NCI-H128 (cell line): ENCODE measurements around the gene WDR5.
"Not testable (repeated sequence)": the region's sequence is repeated elsewhere in the genome, so short reads cannot be mapped to it uniquely, and the experiment has no call there.

ENCODE experiments used
- DNase-seq: peaks from one replicate; lab custom pipeline; 2025; ENCODE audit not compliant: unreplicated experiment; lab: John Stamatoyannopoulos, UW

Gene WDR5

DNA sequence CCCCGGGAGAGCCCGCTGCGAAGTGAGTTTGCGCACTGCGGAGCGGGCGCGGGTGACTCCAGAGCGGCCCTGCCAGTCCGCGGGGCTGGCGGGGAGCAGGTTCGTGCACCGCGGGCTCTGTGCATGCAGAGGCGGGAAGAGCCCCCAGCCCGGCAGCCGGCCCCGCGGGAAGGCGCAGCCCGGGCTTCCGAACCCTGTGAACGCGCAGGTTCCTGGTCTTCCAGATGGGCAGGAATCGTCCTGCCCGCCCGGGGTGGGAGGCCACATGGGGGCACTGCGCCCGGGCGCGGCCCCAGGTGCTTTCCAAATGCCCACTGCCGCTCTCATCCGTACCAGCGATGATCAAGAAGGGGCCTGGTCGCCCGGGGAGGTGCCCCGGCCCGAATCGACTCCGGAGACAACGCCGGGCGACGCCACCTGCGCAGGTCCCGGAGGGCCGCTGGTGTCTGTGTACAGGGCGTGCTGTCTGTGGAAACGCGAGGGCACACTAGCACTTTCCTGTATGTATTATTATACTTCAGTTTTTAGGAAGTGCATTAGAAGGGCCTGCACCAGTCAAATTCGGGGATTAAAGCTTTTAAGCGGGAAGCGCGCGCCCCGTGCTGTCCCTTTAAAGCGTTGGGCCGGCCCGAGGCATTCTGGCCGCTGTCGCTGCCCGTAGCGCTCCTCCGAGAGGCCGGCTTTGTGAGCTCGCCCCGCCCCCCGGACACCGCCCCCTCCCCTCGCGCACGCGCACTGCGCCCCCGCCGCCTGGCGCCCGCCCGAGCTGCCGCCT is at the start of gene WDR5:
WDR5 (plus strand) TSS at position 740 of the 775 bp plus-strand sequence. CDS start 3,796 bp downstream, outside the sequence.
- DNase-seq, result peak; percentile 84

DNA sequence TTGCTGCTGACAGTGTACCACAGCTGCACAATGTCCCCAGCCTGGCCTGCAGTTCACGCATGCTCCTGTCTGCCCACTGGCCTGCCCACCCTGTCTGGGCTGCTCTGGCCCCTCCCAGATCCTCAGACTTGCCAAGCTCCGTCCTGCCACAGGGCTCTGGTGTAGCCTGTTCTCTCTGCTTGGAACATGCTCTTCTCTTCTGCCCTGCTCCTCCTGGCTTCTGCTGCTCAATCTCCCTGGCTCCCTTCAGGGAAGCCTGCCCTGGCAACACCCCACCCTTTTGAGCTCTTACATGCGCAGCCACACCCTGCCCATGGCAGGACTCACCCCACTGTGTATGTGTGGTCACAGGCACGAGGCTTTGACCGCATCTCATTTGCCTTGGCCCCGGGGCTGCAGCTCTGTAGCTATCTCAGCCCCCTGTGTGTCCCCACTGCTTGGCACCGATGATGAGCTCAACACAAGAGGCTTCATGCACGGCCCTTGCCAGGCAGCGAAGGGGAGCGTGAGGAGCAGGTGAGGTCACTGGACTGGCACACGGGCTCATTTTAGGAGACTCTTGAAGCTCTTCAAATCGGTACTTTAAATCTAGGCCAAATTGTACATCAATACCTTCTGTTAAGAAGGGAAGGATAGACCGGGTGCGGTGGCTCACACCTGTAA is 47.7 kb upstream of the WDR5 start:
- DNase-seq, result no peak

DNA sequence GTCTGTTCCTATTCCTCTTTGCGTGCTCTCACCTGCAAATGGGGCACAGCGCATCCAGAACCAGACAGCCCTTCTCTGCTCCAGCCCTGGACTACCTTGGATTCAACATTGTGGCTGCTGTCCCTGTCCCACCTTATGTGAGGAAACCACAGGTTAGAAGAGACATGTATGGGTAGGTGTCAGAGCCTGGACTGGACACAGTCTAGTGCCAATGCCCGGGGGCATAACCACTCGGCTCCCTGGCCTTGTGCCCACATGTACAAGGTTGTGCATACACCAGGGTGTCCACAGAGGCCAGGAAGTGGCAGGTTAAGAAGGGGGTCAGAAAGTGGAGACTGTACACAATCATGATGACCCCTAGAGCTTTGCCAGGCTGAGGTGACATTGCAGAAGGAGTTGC is 45.9 kb upstream of the WDR5 start:
- DNase-seq, result no peak

DNA sequence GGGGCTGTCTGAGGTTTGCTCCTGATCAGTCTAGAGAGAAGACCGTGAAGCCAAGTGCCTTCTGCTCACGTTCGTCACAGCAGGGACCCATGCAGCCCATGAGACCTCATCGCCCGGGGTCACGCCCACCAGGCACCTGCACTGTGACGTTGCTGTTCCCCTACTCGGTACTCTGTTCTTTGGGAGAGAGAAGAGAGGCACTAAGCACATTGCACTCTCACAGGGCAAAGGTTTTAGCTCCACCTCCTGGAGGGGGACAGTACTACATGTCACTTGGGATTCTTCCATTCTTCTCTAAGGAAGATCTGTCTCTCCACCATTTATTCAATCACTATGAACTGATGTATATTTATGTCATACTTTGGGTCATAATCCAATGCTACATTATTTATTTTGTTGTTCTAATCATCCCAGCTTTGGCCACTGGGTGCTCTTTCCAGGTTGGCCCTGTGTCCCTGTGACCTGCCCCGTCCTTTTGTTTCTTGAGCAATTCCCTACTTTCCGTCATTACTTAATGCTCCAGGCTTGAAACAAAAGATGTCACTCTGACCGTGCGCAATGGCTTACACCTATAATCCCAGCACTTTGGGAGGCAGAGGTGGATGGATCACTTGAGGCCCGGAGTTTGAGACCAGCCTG is 36.6 kb upstream of the WDR5 start:
- no peak for DNase-seq

DNA sequence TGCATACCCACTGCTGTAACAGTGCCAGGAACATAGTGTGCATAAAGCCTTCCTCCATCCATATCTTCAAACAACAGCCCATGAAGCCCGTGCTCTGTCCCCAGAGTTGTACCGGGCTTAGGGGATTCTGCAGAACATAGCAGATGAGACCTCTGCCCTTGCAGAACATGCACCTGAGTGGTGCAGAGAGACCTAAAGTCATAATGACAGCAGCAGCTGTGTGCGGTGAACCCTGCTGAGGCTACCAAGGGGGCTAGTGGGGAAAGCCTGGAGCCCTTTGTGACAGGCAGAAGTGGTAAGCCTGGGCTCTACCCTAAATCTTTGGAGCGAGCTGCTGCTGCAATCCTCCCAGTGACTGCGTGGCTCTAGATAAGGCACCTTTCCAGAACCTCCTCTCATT is 35.8 kb upstream of the WDR5 start:
- DNase-seq, result no peak

DNA sequence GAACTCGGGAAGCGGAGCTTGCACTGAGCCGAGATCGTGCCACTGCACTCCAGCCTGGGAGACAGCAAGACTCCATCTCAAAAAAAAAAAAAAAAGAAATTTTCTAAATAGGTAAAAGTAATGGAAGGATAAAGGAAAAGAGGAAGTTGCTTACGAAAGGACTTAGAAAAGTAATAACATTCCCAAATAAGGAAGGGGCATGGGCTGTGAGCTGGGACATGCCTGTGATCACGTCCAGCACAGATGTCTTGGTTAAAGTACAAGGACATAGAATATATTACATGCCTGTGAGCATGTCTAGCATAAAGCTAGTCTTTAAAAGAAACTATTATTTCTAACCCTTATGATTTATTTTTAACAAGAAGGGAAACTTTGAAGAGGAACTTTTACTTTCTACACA is 34.7 kb upstream of the WDR5 start:
- DNase-seq, result not testable (repeated sequence)

DNA sequence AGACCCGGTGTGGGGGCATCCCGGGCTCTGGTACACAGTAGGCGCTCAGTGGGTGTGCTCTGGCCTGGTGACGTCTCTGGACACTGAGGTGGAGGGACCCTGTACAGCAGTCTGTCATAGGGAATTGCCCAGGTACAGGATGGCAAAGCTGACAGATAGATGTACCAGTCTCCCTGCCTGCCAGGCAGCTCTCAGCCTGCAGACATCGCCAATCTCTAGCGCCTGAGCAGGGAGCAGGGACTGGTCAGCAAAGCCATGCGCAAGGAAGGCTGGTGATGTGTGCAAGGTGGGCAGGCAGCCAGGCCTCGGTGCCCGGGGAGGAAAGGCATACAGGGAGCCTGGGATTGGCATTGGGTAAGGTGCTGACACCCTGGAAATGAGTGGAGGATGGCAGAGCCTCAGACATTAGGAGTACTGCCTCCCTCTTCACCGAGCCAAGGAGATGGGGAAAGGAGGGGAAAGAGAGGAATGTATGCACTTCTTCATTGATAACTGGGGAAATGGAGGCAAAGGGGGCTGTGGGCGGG is 34.2 kb upstream of the WDR5 start:
- DNase-seq, result no peak

DNA sequence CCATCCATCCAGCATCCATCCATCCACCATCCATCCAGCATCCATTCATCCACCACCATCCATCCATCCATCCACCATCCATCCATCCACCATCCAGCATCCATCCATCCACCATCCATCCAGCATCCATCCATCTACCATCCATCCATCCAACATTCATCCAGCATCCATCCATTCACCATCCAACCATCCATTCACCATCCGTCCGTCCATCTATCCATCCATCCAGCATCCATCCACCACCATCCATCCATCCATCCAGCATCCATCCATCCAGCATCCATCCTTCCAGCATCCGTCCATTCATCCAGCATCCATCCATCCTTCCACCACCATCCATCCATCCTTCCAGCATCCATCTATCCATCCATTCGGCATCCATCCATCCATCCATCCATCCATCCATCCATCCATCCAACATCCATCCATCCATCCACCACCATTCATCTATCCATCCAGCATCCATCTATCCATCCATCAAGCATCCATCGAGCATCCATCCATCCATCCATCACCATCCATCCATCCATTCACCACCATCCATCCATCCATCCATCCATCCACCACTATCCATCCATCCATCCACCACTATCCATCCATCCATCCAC is 32.4 kb upstream of the WDR5 start:
- DNase-seq, result no peak

DNA sequence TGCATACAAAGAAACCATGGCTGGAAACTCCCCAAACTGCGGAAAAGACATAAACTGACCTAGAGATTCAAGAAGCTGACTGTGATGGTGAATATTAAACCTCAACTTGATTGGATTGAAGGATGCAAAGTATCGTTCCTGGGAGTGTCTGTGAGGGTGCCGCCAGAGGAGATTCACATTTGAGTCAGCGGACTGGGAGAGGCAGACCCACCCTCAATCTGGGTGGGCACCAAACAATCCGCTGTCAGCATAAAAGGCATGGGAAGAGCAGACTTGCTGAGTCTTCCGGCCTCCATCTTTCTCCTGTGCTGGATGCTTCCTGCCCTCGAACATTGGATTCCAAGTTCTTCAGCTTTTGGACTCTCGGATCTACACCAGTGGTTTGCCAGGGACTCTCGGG is 24.8 kb upstream of the WDR5 start:
- no peak for DNase-seq

DNA sequence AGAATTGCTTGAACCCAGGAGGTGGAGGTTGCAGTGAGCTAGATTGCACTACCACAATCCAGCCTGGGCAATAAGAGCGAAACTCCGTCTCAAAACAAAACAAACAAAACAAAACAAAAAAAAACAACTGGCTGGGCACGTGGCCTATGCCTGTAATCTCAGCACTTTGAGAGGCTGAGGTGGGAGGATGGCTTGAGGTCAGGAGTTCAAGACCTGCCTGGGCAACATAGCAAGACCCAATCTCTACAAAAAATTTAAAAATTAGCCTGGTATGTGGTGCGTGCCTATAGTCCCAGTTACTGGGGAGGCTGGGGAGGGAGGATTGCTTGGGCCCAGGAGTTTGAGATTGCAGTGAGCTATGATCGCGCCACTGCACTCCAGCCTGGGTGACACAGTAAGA is 23.3 kb upstream of the WDR5 start:
- DNase-seq, result no peak

DNA sequence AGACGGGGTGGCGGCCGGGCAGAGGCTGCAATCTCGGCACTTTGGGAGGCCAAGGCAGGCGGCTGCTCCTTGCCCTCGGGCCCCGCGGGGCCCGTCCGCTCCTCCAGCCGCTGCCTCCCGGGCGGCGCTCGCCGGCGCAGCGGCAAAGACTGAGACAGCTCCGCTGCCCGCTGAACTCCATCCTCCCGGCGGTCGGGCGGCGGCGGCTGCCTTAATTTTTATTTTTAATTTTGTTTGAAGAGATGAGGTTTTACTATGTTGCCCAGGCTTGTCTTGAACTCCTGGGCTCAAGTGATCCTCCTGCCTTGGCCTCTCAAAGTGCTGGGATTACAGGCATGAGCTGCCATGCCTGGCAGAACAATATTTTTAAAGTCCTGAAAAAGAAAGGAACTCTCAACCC is 16.9 kb upstream of the WDR5 start:
- DNase-seq, result not testable (repeated sequence)

DNA sequence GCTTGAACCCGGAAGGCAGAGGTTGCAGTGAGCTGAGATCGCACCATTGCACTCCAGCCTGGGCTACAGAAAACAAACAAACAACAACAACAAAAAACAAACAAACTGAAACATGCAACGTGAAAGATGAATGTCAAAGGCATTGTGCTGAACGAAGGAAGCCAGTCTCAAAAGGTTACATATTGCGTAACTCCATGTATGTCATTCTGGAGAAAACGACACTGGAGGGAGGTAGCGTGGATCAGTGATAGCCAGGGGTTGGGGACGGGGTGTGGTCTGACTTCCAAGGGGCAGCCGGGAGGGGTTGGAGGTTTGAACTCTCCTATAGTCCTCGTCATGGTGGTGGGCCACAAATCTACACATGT is 12.1 kb upstream of the WDR5 start:
- no peak for DNase-seq

DNA sequence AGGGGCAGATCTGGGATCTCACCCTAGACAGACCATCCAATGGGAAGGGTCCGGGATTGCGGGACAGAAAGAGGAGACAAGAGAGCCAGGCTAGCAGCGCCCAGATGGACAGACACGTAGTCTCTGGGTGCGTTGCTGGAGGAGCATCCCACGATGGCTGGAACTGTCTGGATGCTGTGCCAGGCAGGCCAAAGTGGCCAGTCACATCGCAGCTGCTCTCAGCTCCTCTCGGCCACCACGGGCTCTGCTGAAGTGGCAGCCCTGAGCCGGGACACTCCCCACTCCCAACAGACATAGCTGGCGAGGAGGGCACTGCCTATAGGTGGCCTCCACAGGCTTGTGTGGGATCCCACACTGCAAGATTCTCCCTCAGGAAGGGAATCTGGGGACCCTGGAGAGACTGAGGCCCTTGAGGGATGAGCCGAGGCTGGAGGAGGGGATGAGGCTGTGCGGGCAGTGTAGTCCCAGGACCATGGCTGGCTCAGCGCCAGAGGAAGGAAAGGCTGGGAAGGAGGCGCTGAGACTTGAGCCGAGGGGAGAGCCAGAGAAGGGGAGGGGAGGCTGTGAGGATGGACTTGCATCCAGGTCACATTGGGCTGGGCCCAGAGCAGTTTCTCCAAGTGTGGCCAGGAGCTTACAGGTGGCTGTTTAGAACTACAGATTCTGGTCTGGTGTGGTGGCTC is 10.3 kb upstream of the WDR5 start:
- DNase-seq, result no peak

DNA sequence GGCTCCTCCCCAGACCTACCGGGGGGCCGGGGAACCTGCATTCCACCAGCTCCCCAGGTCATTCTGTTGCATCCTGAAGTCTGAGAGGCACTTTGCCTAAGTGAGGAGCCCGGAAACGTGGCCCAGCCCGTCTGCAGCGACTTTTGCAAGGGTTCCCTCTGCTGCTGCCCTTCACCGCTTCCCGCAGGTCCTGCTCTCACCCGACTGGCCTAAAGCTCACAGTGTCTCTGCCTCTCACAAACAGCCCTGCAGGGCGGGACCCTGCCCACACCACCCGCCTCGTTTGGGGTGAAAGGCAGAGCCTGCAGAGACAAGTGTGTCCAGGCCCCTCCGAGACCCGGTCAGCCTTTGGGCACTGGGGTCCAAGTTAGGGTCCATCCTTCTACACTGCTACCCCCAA is 9.5 kb upstream of the WDR5 start:
- DNase-seq, result no peak

DNA sequence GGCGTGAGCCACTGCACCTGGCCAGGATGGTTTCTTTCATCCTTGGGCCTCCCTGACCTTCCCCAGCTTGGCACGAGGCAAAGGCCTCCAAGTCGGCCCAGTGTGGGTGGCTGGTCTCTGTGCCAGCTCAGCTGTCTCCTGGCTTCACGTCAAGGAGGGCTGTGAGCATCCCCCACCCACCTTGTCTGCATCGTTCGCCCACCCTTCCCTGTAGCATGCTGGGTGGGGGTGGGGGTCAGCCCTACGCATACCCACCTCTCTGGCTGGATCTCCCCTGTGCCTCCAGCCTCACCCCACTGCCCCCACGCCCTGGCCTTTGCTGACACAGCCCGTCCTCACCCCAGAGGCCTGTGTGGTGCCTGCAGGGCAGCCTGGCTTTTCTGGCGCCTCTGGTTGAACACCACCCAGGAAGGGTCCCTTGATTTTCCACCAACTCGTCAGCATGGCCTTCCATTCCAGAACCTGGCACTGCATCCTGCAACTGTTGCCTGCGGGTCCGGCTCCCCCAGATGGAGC is 8.8 kb upstream of the WDR5 start:
- no peak for DNase-seq

DNA sequence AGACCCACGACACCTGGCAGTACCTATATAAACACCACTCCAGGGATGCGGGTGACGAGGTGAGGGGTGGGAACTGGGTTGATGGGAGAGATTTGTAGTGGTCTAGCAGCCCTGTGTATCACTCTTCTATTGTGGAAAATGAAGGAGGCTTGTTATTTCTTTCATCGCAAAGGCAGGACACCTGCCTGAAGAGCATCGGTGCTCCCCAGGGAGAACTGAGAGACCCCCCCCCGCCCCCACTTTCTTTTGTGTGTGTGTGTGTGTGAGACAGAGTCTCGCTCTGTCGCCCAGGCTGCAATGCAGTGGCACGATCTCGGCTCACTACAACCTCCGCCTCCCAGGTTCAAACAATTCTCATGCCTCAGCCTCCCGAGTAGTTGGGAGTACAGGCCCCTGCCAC is 8.3 kb upstream of the WDR5 start:
- DNase-seq, result no peak

DNA sequence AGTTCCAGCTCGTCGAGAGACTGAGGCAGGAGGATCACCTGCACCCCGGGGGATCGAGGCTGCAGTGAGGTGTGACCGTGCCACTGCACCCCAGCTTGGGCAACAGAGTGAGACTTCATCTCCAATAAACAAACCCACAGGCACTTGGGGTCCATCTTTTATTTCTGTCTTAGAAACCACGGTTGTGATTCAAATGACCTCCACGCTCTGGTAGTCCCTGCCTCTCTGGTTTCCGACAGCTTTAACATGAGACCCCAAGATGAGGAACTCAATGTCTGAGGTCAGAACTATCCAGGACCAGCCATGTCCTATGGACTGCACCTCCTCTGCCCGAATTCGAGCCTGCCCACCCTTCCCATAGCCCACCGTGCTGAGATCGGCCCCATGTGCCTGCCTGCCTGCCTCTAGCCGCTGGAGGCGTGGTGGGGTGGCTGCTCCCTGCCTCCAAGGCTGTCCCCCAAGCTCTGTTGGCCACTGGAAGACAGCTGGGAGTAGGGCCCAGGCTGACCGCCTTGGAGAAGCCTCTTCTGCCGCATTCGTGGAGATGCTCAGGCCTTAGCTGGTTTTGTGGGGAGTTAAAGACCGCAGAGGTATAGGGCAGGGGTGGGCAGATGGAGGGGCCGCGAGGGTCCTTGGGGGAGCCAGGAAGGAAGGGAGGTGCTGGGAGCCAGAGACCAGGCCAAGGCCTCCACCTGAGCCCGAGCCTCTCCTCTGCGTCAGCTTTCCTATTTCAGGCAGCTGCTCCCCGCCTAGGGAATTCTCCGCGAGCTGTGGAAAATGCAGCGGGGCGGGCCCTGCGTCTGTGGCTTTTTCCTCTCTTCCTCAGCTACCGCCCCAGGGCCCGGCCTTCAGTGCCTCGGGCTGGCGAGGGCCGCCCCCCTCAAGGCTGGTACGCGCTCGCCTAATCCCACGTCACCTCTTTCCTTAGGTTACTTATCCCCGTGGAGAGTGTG is 6.9 kb upstream of the WDR5 start:
- DNase-seq, result no peak

DNA sequence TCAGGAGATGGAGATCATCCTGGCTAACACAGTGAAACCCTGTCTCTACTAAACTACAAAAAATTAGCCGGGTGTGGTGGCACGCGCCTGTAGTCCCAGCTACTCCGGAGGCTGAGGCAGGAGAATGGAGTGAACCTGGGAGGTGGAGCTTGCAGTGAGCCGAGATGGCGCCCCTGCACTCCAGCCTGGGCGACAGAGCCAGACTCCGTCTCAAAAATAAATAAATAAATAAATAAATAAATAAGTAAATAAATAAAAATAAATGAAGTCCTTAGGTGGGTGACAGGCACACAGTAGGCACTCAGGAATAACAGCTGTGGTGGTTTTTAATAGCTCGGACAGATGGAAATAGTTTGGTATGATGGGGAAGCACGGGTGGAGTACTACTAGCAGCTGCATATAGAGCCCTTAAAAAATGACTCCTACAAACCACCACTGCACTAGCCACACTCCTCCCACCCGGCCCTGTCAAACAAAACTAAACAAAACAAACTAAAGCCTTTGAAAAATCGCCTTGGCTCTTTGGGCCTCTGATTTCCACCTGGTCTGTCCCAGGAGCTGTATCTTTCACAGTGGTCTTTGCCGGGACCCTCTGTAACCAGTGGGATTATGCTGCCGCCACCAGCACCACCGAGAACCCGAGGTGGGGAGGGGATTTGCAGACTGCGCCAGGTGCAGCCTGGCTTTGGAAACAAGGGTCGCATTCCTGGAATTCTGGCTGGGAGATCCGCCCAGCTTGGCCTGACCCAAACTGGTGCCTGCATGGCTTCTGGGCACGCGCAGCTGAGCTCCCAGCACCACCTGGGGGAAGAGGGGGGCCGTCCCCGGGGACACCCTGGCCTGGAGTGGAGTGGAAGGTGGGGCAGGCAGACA is 5.1 kb upstream of the WDR5 start:
- DNase-seq, result no peak
